Breast epithelium (tissue), 3 donors: ENCODE measurements around the gene MAST4.

Experiments used
- POLR2A ChIP-seq: fragments of 450-650 bp; IDR thresholded peaks from one replicate; pipeline ENCODE4 v1.6.1; 2016; ENCODE audit warnings: antibody characterized with exemption, mild to moderate bottlenecking, moderate library complexity
- POLR2AphosphoS5 ChIP-seq, 3 donors: sonication (generic); formaldehyde crosslinking; IDR thresholded peaks; one replicate each; pipeline ENCODE4 v1.6.1; 2017; ENCODE audit warnings: antibody characterized with exemption in 3 of 3
- TF ChIP-seq, protein P1 (sequence below), 3 donors: fragments of 450-650 bp; IDR thresholded peaks; one replicate each; pipeline ENCODE4 v1.5.1; 2016 to 2017; ENCODE audit warnings: antibody characterized with exemption in 3 of 3, mild to moderate bottlenecking in 3 of 3, moderate library complexity in 3 of 3

DNA sequence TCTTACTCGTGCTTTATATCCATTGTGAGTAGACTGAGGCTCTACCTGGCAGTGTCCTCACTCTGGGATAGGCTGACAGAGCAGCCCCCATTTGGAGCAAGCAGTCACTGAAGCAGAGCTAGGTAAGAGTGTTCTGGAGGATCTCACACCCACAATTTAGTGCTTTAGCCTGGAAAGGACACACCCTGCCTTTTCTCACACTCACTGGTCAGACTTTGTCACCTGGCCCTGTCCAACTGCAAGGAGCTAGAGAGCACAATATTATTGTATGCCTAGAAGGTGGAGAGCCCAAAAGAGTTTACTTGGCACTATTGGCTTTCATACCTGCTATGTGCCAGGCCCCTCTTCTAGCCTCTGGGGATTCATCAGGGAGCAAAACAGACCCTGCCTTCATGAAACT lies 141.9 kb downstream of the MAST4 start:
- TF ChIP-seq, protein P1, sequence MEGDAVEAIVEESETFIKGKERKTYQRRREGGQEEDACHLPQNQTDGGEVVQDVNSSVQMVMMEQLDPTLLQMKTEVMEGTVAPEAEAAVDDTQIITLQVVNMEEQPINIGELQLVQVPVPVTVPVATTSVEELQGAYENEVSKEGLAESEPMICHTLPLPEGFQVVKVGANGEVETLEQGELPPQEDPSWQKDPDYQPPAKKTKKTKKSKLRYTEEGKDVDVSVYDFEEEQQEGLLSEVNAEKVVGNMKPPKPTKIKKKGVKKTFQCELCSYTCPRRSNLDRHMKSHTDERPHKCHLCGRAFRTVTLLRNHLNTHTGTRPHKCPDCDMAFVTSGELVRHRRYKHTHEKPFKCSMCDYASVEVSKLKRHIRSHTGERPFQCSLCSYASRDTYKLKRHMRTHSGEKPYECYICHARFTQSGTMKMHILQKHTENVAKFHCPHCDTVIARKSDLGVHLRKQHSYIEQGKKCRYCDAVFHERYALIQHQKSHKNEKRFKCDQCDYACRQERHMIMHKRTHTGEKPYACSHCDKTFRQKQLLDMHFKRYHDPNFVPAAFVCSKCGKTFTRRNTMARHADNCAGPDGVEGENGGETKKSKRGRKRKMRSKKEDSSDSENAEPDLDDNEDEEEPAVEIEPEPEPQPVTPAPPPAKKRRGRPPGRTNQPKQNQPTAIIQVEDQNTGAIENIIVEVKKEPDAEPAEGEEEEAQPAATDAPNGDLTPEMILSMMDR (IDR thresholded peaks at IDR 0.05), result no peak
- TF ChIP-seq POLR2AphosphoS5 (IDR thresholded peaks at IDR 0.05) (no peak), POLR2A (no peak)
